IPS DF 19.7 (cell line): ENCODE data around the gene TEKTIP1.

Source experiments
- DNase-seq: peaks from one replicate; pipeline ENCODE4 v3.0.0-alpha.2; 2013; ENCODE audit warnings: low read depth, low spot score

Gene TEKTIP1

DNA sequence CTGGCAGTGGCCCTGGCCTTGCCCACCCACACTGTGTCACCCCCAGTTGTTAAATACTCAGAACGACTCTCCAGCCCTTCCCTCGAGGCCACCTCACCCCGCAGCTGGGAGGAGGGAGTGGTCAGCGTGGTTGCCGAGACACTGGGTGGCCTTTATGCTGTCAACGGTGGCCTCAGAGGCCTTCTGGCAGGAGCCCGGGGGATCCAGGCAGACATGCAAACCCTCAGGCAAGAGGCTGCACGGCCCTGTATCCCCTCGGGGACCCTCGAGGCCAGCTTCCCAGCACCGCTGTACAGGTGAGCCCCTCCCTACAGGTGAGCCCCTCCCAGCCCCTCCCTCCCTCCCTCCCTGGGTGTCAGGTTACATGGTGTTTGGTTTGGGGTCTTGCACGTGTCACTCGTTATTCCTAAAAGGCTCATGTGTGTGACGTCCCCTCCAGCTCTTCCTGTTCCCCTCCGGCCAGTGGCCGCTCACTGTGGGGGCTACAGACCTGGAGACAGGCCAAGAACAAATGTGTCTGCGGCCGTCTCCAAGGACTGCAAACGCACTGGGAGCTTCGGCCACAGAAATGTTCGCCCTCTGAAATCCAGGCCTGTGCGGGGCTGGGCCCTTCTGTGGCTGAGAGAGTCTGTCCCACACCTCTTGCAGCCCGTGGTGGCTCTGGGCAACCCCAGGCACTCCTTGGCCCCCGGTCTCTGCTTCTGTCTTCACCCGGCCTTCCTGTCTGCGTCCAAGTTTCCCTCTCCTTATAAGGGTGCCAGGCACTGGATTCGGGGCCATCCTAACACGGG lies at the start of gene TEKTIP1:
Gene TEKTIP1 (plus strand): TSS at position 210 of the 791 bp plus-strand sequence. CDS start 4 bp downstream, at position 214.
- DNase-seq, result no peak

DNA sequence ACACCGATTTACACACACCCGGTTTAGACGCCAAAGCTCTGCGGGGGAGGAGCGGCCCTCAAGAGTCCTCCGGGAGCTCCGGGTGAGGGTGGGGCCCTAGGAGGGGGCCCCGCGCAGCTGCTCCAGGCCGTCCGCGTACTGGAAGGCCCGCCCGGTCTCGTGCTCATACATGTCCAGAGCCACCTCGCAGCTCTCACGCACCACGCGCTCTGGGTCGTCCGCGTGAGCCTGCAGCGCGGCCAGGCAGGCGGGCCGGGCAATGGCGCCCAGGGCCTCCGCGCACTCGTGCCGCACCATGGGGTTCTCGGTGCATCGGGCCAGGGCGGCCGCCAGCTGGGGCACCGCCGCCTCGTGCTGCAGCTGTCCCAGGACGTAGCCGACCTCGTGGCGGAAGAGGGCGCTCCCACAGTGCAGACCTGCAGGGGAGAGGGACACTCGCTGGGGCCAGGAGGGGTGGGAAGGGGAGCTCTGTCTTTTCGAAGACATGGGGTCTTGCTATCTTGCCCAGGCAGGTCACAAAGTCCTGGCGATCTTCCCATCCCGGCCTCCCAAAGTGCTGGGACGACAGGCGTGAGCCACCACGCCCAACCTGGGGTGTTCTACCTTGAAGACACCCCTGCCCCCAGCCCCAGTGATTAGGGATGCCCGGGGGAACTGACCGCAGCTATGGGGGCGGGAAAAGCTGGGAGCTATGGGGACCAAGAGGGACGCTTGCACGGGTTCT lies 47.4 kb upstream of the TEKTIP1 start:
- DNase-seq, result no peak

DNA sequence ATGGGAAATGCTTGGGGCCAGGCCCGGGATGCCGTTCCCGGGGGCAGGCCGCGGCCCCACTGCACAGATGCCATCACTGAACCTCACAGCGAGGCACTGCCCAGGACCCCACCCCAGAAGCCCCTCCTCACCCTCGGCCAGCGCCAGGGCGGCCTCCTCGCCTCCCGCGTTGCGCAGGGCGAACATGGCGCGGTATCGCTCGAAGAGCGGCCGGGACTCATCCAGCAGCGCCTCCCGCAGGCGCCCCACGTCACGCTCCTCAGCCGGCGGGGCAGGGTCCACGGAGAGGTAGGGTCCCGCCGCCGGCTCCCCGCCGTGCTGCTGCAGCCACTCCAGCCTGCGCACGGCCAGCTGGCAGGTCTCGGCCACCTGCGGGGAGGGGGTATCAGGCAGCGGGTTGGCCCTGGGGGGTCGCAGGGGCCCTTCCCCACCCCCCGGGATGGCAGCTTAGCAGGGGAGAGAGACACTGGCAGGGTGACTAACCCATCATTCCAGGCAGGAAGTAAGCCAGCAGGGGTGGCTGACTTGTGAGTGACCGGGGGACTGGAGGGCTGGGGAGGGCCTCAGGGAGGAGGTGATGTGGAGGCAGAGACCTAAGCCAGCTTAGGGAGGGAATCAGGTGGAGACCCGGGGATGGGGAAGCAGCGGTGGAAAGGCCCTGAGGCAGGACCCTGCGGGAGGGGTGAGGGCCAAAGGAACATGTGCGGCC lies 46.7 kb upstream of the TEKTIP1 start:
- no peak for DNase-seq

DNA sequence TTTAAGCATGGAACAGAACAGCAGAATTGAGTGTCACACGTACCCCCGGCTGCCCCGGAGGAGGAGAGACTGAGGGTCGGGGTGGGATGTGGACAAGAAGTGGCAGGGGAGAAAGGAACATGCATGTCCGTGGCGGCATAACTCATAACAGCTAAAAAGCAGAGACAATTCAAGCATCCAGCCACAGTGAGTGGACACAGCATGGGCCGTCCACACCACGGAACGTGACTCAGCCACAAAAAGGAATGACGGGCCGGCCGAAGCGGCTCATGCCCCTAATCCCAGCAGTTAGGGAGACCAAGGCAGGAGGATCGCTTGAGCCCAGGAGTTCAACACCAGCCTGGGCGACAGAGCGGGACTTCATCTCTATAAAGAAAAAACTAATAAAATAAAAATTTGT lies 46.1 kb upstream of the TEKTIP1 start:
- DNase-seq, result no peak

DNA sequence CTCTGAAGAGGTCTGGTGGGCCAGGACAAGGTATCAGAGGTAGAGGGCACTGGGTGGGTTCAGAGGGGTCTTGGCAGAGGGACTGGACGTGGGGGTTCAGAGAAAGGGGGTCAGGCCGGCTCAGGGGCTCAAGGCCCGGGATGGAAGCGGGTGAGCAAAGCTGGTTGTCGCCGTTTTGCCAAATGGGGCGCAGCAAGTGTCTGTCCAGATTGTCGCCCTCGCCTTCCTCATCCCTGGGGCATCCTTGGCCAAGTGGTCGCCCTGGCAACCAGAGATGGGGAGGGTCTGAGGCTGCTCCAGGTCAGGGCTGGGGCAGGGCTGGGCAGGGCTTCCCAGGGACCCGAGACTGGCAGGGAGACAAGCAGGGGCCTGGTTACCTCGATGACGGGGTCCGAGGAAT lies 45.3 kb upstream of the TEKTIP1 start:
- no peak for DNase-seq

DNA sequence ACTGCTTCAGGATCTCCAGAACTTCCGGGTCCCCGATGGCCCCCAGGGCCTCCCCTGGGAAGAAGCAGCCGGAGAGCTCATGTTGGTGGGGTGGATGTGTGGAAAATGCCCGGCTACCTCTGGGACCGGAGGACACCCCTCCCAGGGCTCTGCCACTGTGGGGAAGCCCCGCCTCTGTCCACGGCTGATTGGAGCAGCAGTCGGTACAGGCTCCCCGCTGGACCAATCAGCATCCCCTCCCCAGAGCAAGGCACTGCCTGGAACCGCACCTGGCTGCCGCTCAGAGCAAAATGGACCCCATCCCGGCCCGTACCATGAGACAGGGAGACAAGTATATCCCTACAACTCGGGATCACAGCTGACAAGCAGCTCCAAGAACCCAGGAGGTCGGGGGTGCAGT lies 44.9 kb upstream of the TEKTIP1 start:
- peak; percentile 52 for DNase-seq

DNA sequence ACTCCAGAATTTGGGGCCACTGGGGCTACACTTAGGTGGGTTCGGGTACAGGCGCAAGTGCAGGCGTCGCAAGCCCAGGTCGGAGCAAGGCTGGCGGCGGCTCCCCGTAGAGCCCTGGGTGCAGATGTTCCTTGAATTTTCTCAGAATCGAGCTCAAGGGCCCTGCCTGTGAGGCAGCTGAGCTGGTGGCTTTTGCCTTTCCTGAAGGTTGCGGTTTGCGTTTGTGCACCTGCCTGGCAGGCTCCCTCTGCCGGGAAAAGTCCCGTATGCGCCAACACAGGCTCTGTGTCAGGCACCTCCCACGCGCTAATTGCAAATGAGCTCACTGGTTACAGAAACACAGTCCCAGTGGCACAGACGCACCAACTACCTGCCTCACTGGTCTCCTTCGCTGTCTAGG lies 44.4 kb upstream of the TEKTIP1 start:
- no peak for DNase-seq

DNA sequence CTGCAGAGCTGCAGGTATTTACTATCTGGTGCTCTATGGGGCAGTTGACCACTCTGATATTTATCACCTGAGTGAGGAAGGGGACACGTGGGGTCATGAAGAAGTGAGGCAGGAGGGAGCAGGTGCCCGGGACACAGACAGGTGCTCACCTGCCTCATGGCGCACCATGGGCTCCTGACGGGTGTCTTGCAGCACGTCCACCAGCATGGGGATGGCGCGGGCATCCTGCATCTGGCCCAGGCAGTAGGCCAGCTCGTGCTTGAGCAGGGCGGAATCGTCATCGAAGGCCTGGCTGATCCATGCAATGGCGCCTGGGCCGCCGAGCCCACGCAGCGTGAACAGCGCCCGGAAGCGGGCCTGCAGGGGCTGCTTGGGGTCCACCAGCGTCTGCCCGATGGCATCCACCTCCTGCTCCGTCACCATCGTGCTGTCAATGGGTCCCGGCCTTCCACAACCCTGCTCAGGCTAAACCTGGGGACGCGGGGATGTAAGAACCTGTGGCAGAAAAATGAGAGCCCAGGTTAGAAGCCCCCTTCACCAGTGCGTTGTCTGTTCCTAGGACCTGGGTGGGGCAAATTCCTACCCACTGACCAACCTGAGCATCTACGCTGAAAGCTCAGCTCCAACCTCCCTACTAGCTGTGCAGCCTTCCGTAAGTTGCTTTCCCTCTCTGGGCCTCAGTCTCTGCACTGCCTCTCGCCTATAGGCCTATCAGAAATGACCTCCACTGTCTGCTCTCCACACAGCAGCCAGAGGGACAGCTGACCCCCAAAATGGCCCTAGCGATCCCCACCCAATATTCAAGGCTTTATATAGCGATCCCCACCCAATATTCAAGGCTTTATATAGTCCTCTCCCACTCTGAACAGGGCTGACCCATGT lies 42.3 kb upstream of the TEKTIP1 start:
- DNase-seq, result no peak

DNA sequence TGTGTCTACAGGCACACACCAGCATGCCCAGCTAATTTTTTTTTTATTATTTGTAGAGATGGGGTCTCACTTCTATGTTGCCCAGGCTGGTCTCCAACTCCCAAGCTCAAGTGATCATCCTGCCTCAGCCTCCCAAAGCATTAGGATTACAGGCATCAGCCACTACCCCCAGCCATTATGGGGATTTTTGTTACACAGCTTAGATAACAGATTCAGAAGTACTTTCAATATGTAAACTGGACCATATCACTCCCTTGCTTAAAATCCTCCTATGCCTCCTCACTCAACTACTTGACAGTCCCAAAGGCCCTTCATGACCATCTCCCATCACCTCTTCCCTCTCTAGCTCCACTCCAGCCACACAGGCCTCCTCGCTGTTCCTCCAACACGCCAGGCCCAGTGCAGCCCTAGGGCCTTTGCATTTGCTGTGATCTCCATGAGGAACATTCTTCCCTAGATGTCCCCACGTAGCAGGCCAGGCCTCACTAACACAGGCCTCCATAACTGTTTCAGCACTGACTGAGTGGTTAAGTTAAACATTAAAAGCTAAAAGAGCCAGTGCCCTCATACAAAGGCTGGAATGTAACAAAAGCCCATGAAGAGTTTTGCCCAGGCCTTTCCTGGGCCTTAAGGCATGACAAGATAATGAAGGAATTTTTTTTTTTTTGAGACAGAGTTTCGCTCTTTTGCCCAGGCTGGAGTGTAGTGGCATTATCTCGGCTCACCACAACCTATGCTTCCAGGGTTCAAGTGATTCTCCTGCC lies 41.0 kb upstream of the TEKTIP1 start:
- DNase-seq, result no peak

DNA sequence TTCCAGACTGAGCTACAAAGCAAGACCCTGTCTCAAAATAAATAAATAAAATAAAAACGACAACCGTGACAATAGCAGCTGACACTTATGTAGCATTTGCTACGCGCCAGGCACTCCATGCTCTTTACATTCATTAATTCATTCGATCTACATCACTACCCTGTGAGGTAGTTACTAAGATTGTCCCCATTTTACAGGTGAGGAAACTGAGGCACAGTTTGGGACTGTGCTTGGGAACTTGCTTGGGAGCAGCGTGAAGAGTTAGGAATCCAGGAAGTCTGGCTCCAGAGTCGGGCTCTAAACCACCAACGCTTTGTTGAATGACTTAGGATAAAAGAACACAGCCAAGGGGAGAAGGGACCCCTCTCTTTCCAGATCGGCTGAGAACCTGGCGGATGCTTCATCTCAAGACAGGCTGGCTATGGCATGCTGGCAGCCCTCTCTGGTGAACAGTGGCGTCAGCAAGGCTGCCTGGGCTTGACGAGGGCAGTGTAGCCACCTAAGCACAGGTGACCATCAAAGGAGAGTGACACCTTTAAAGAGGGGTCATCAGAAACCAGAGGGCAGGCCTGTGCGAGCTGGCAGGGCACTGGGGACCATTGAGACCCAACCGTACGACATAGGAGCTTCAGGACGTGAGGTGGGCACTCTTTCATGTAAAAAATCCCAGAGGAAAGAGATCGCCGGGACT lies 39.1 kb upstream of the TEKTIP1 start:
- DNase-seq, result no peak

DNA sequence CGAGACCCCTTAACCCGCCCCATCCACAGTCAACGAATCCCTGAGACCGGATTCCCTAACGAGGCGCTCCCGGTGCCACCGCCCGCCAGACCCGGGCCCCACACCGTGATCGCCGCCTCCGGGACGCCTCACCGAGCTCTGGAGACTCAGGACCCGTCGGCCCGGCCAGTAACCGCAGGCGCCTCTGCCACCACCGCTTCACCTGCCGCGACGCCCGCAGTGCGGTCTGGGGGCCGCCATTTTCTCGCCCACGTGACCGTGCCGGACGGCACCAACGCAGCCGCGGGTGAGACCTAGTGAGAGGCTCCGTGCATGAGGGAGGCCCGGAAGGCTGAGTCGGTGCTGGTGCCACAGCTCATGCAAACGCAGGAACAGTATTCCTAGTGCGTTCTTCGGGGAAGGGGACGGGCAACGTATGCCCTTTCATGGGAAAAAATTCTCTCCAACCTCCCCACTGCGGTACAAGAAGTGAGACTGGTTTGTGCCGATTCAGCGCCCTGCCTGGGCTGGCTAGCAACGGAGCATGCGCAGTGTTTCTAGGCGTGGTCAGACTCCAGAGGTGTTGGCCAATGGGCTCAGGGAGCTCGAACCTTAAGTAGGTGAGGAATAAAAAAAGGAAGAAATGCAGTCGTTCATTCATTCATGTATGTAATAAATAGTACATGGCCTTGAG lies 38.4 kb upstream of the TEKTIP1 start, which contains the start of gene DOHH:
Gene DOHH (minus strand): TSS at position 246 of the 673 bp plus-strand sequence. CDS start 3,860 bp downstream, outside the sequence.
- DNase-seq, result peak; percentile 88

DNA sequence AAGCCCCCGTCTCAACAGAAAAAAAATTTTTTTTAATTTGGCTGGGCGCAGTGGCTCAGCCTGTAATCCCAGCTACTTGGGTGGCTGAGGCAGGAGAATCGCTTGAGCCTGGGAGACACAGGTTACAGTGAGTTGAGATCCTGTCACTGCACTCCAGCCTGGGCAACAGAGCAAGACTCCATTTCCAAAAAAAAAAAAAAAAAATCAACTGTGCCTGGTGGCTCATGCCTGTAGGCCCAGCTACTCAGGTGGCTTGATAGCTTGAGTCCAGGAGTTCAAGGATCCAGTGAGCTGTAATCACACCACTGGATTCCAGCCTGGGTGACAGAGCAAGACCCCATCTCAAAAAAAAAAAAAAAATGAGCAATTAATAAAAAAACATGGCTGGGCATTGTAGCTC lies 37.2 kb upstream of the TEKTIP1 start:
- DNase-seq, result no peak

DNA sequence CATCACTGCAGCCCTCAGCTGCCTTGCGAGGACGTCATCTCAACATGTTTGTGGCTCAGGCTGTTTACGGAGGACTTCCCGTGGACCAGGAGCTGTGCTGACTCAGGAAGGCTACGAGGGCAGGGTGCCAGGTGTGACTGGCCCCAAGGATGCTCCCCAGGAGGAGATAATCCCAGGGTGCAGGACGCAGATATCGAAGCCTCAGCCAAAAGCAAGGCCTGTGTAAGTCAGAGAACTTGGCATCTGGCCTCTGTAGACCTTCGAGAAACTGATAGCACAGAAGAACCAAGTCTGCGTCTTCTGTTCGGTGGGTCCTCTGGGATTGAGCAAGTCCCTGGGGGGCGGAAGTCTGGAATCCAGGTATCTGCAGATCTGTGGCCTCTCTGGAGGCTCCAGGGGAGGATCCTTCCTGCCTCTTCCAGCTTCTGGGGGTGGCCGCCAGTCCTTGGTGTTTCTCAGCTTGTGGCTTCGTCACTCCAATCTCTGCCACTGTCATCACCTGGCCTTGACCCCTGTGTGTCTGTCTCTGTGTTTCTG lies 35.9 kb upstream of the TEKTIP1 start:
- DNase-seq, result no peak

DNA sequence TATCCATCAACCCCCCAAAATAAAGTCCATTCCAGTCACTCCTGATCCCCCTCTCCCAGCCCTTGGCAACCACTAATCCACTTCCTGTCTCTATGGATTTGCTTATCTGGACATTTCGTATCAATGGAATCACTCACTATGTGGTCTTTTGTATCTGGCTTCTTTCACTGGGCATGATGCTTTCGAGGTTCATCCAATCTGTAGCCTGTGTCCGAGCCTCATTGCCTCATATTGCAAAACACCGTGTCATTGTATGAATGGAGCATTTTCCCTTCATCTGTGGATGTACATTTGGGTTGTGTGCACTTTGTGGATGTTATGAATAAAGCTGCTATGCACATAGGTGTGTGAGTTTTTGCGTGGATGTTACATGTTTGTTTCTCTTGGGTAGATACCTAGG lies 34.2 kb upstream of the TEKTIP1 start:
- no peak for DNase-seq

DNA sequence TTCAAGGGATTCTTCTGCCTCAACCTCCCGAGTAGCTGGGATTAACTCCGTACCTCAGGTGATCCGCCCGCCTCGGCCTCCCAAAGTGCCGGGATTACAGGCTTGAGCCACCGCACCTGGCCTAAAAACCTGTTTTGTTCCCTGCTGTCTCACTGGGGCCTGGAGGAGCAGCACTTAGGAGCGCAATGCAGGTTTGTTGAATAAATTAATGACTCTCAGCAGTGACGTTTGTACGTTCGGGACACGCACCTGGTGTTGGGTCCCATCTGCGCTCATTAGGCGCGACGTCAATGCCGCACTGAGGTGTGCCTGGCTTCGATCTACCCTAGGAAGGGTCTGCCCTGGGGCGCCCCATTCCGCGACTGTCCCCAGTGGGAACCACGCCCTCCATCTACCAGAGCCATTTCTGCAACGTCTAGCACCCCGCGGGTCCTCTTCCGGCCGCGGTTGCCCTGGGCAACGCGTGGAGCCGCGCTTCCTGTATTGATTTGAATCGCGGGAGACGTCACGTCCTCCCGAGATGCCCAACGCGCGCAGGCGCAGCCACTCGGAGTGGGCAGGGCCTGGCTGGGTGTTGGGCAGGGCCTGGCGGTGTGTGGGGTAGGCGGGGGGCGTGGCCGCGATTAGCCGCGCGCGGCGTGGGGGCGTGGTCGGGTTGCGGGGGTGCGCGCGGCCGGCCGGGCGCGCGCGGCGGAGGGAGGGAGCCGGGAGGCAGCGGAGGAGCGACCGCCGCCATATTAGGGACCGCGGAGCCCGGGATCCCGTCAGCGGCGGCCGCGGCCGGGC lies 33.2 kb upstream of the TEKTIP1 start, which contains the start of gene FZR1:
Gene FZR1 (plus strand): TSS at position 714 of the 786 bp plus-strand sequence. CDS start 16,679 bp downstream, outside the sequence.
- DNase-seq, result peak; percentile 75

DNA sequence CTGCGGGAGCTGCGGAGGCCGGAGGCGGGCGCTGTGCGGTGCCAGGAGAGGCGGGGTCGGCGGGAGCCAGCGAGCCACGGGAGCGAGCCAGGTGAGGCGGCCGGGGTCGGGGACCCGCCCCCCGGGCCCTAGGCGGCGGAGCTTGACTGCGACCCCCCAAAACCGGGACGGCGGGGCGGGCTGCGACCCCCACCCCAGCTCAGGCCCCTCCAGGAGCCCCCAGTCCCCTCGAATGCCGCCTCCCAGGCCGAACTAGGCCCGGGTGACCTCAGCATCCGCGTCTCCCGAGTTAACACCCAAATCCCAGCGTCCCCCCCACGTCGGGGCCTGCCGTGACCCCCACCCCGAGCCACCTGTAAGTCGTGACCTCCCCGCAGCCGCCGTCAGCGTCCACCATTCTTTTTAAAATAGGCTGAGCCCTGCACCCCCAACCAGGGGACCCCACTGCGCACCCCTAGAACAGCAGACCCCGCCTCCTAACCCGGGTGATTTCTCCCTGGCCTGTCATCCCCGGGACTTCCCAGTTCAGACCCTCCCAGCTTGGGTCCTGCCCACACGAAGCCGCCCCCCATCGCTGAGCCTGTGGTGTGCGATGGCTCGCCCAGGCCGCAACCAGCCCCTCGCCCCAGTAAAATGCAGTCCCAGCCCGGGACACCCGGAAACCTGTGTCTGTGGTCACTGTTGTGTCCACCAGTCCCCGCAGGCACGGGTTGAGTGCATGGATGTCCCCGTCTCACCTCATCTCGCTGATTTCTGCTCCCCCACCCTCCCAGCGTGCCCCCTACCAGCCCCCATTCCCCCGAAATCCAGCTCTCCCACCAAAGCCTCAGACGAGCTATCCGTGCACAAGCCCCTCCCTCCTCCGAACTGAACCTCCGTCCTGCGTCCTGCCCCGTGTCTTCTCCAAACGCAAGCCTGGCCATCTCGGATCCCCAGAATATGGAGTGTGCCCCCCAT lies 32.3 kb upstream of the TEKTIP1 start:
- DNase-seq, result no peak
